Endodermal cell (in vitro differentiated cells): ENCODE data around the gene DNM3. TPM values are rescaled to one million over a fixed set of nuclear protein-coding genes. Genes with fewer than 3 reads are reported as not detected.

Experiments
- DNase-seq: peaks from one replicate; pipeline ENCODE4 v3.0.0-alpha.2; 2017
- H3K27ac ChIP-seq: 2 replicates; pipeline ENCODE4 v1.5.1; 2013; ENCODE audit warnings: mild to moderate bottlenecking, low read depth, low read length, moderate library complexity
- H3K27me3 ChIP-seq: 2 replicates; pipeline ENCODE4 v1.6.1; 2013; ENCODE audit warnings: mild to moderate bottlenecking, low read length, moderate library complexity; ENCODE audit not compliant: insufficient read depth, control insufficient read depth, poor library complexity, severe bottlenecking
- H3K36me3 ChIP-seq: 2 replicates; pipeline ENCODE4 v1.7.0; 2013; ENCODE audit warnings: mild to moderate bottlenecking, low read length, moderate library complexity; ENCODE audit not compliant: control insufficient read depth, insufficient read depth
- H3K4me1 ChIP-seq: one replicate; pipeline ENCODE4 v1.7.0; 2013; ENCODE audit warnings: low read length; ENCODE audit not compliant: control insufficient read depth, insufficient read depth
- H3K4me3 ChIP-seq: 2 replicates; pipeline ENCODE4 v1.5.1; 2013; ENCODE audit warnings: mild to moderate bottlenecking, low read length, moderate library complexity
- H3K9ac ChIP-seq: 2 replicates; pipeline ENCODE4 v1.6.1; 2013; ENCODE audit warnings: mild to moderate bottlenecking, low read length, moderate library complexity; ENCODE audit not compliant: poor library complexity, severe bottlenecking; ENCODE audit errors: extremely low read depth
- H3K9me3 ChIP-seq: 2 replicates; pipeline ENCODE4 v1.6.1; 2013; ENCODE audit warnings: mild to moderate bottlenecking, low read length, moderate library complexity; ENCODE audit not compliant: control insufficient read depth
- H3K27ac Mint-ChIP-seq: 2 replicates; pipeline ENCODE4 v1.8.0; 2020; ENCODE audit warnings: mixed read lengths
- H3K27me3 Mint-ChIP-seq: 2 replicates; pipeline ENCODE4 v1.8.0; 2021; ENCODE audit warnings: mild to moderate bottlenecking, mixed read lengths; ENCODE audit not compliant: insufficient read depth
- H3K36me3 Mint-ChIP-seq: 2 replicates; pipeline ENCODE4 v1.8.0; 2020; ENCODE audit warnings: low read depth, mixed read lengths
- H3K4me1 Mint-ChIP-seq: 2 replicates; pipeline ENCODE4 v1.8.0; 2020; ENCODE audit warnings: mixed read lengths
- H3K4me3 Mint-ChIP-seq: 2 replicates; pipeline ENCODE4 v1.8.0; 2020; ENCODE audit warnings: mild to moderate bottlenecking, moderate library complexity, mixed read lengths
- H3K9me3 Mint-ChIP-seq: 2 replicates; pipeline ENCODE4 v1.8.0; 2020; ENCODE audit warnings: mild to moderate bottlenecking, mixed read lengths
- CTCF ChIP-seq: fragments of 200-600 bp; sonication (generic); conservative IDR thresholded peaks from 2 replicates; pipeline ENCODE4 v1.5.0; 2021; ENCODE audit warnings: antibody characterized with exemption, mild to moderate bottlenecking
- WGBS, 2 experiments: methylation state at CpG; one replicate each; pipeline versions ENCODE4 v1.1.5 to v1.1.7; 2013; ENCODE audit warnings: missing lambda C conversion rate in 2 of 2, mixed read lengths in 1 of 2; ENCODE audit not compliant: insufficient coverage in 1 of 2, insufficient read length in 1 of 2; 5-methylcytosine and 5-hydroxymethylcytosine counted together
- total RNA-seq, 2 donors: library from RNA; stranded (reverse); fragmentation: NEBNext Ultra II Directional in 1 of 2; extraction: Animal tissue kit (Norgen Biotek cat#: 25700) in 1 of 2; gene quantifications; 2 replicates in 1 of 2; 3 replicates in 1 of 2; pipeline ENCODE4 v1.2.1, GENCODE V29; 2021

The DNM3 gene
- total RNA-seq, 2 donors from 2014 or later = 0.53 to 1.8 TPM

- no peaks in the 10 kb centered on the region for H3K36me3 ChIP-seq
- no peak overlapping the region for H3K4me3 ChIP-seq
- no peak for DNase-seq
- Mint-ChIP-seq H3K36me3 (no peaks in the 10 kb centered on the region), H3K9me3 (no peaks in the 10 kb centered on the region), H3K4me3 (no peak overlapping the region), H3K4me1 (no peaks in the 10 kb centered on the region), H3K27ac (no peak overlapping the region), H3K27me3 (peaks cover 2% of the 10 kb centered on the region)
- no peak for TF ChIP-seq CTCF
- H3K9me3 ChIP-seq = no peaks in the 10 kb centered on the region
- H3K9ac ChIP-seq = no peak overlapping the region
- 69 to 100% methylated on average over 1 to 5 of the region's 5 CpGs for WGBS, 2 experiments
- peaks cover 6% of the 10 kb centered on the region for H3K27me3 ChIP-seq
- no peaks in the 10 kb centered on the region for H3K4me1 ChIP-seq
- no peak overlapping the region for H3K27ac ChIP-seq
Observed at GRCh38 chr1:171849245-171849898, 8.1 kb downstream of the DNM3 start.

- Histone ChIP-seq H3K4me3 (no peak overlapping the region), H3K4me1 (no peaks in the 10 kb centered on the region), H3K27me3 (no peaks in the 10 kb centered on the region), H3K9ac (no peak overlapping the region), H3K9me3 (no peaks in the 10 kb centered on the region), H3K36me3 (no peaks in the 10 kb centered on the region), H3K27ac (no peak overlapping the region)
- TF ChIP-seq CTCF = peak; percentile 13
- Mint-ChIP-seq H3K27ac (no peak overlapping the region), H3K4me1 (no peaks in the 10 kb centered on the region), H3K27me3 (no peaks in the 10 kb centered on the region), H3K9me3 (no peaks in the 10 kb centered on the region), H3K36me3 (no peaks in the 10 kb centered on the region), H3K4me3 (no peak overlapping the region)
- DNase-seq = no peak
- WGBS, 2 experiments = 82 to 86% methylated on average over 3 to 5 of the region's 5 CpGs
Observed at GRCh38 chr1:171850651-171851350, 9.5 kb downstream of the DNM3 start.

GRCh38 chr1:171852272-171852671 lies 11.0 kb downstream of the DNM3 start:
- no peak overlapping the region for H3K27ac Mint-ChIP-seq

More at GRCh38 chr1:171852272-171852671, 11.0 kb downstream of the DNM3 start:
- no peak overlapping the region for H3K27ac ChIP-seq
- no peaks in the 10 kb centered on the region for H3K36me3 ChIP-seq
- no peaks in the 10 kb centered on the region for H3K4me1 ChIP-seq
- no peaks in the 10 kb centered on the region for H3K27me3 Mint-ChIP-seq
- no peaks in the 10 kb centered on the region for H3K9me3 ChIP-seq
- H3K36me3 Mint-ChIP-seq = no peaks in the 10 kb centered on the region
- no peak overlapping the region for H3K9ac ChIP-seq
- no peaks in the 10 kb centered on the region for H3K9me3 Mint-ChIP-seq
- no peak overlapping the region for H3K4me3 ChIP-seq
- no peaks in the 10 kb centered on the region for H3K27me3 ChIP-seq
- H3K4me3 Mint-ChIP-seq = no peak overlapping the region
- no peak for TF ChIP-seq CTCF
- H3K4me1 Mint-ChIP-seq = no peaks in the 10 kb centered on the region
- no peak for DNase-seq
